Transverse colon (tissue), 4 donors: ENCODE results near the gene PASK. TPM values are rescaled to one million over a fixed set of nuclear protein-coding genes. Genes with fewer than 3 reads are reported as not detected.

ENCODE experiments used
- DNase-seq: peaks from one replicate; pipeline ENCODE4 v3.0.0-alpha.2; 2019
- H3K27ac ChIP-seq, 4 donors: fragments of 200-600 bp; sonication (generic); 2 replicates each; pipeline ENCODE4 v1.5.1; 2016 to 2018; ENCODE audit warnings: inconsistent platforms in 4 of 4
- H3K27me3 ChIP-seq: fragments of 200-600 bp; sonication (generic); 2 replicates; pipeline ENCODE4 v1.5.1; 2017; ENCODE audit warnings: inconsistent platforms
- H3K36me3 ChIP-seq, 4 donors: fragments of 200-600 bp; sonication (generic); 2 replicates each; pipeline ENCODE4 v1.5.1; 2017 to 2019; ENCODE audit warnings: inconsistent platforms in 4 of 4
- H3K4me1 ChIP-seq, 4 donors: fragments of 200-600 bp; sonication (generic); 2 replicates each; pipeline ENCODE4 v1.5.1; 2017 to 2020; ENCODE audit warnings: inconsistent platforms in 4 of 4
- H3K4me3 ChIP-seq, 4 donors: fragments of 200-600 bp; sonication (generic); 1 replicate in 1 of 4; 2 replicates in 3 of 4; pipeline versions ENCODE4 v1.5.1 to v1.6.1; 2017 to 2019; ENCODE audit warnings: inconsistent platforms in 4 of 4
- H3K9me3 ChIP-seq, 2 donors: fragments of 200-600 bp; sonication (generic); 2 replicates each; pipeline ENCODE4 v1.5.1; 2017 to 2019; ENCODE audit warnings: inconsistent platforms in 2 of 2
- EP300 ChIP-seq: sonication (generic); formaldehyde crosslinking; IDR thresholded peaks from one replicate; pipeline ENCODE4 v1.6.1; 2017; ENCODE audit warnings: antibody characterized with exemption, low read depth
- POLR2A ChIP-seq: fragments of 450-650 bp; IDR thresholded peaks from one replicate; pipeline ENCODE4 v1.6.1; 2016; ENCODE audit warnings: antibody characterized with exemption, mild to moderate bottlenecking, moderate library complexity
- POLR2AphosphoS5 ChIP-seq, 3 donors: sonication (generic); formaldehyde crosslinking; IDR thresholded peaks; one replicate each; pipeline ENCODE4 v1.6.1; 2016; ENCODE audit warnings: antibody characterized with exemption in 3 of 3
- WGBS, 2 donors: methylation state at CpG; one replicate each; pipeline ENCODE4 v1.1.5; 2018; ENCODE audit warnings: low coverage in 1 of 2; 5-methylcytosine and 5-hydroxymethylcytosine counted together
- in situ Hi-C, 4 donors: fragments of 200-750 bp; cut with MboI; loops; one replicate each; pipeline versions ENCODE4 v1.15.0 to v1.15.1; 2017; ENCODE audit warnings: low sequenced_read_pairs in 3 of 4, low pct_ligation_motif_present in 1 of 4, low pct_unique_long_range_greater_than_20kb in 1 of 4
- intact Hi-C: fragments of 100-400 bp; cut with DNase I; formaldehyde crosslinking; loops from one replicate; pipeline ENCODE4 v1.15.1; 2023; ENCODE audit warnings: low total_unique reads
- total RNA-seq, 4 donors: library from RNA; depleted of rRNA; stranded (reverse); fragments of >200 nt; gene quantifications; one replicate each; pipeline ENCODE4 v1.1.0, GENCODE V29; 2016
- TF ChIP-seq, protein P1 (sequence below), 5 experiments: fragments of 200-600 bp in 3 of 5; fragments of 450-650 bp in 2 of 5; sonication (generic) in 3 of 5; IDR thresholded peaks; 1 replicate in 2 of 5; 2 replicates in 3 of 5; pipeline ENCODE4 v1.5.1; 2016 to 2017; ENCODE audit warnings: antibody characterized with exemption in 5 of 5, inconsistent platforms in 3 of 5, mild to moderate bottlenecking in 2 of 5, moderate library complexity in 1 of 5

PASK gene
- total RNA-seq, 4 donors from 2014 or later: 7.0 to 35.2 (median 19.1) TPM

DNA sequence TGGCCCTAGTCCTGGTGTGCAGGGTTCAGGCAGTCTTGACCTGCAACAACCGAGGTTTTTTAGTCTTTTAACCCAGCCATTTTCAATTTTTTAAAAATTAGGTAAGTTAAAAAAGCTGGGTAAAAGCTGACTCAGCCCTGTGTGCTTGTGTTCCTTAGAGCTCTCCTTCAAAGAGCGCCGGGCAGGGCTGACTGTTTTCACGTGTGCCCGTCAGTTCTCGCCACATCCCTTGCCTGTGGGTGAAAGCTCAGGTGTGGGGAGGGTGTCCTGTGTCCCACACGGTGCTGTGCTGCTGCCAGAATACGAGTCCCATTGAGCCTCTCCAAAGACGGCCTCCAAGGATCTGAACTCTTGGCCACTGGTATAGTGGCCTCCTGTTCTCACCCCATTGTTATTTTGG is 33.9 kb upstream of the PASK start:
- H3K27me3 ChIP-seq: no peaks in the 10 kb centered on the region
- intact Hi-C loops (no loop called here), in situ Hi-C loops (no loop called here)
- H3K9me3 ChIP-seq: no peaks in the 10 kb centered on the region
- H3K4me3 ChIP-seq: no peak overlapping the region
- H3K36me3 ChIP-seq: peaks cover 0 to 6% (median 2%) of the 10 kb centered on the region in 4 donors
- no peak for DNase-seq
- TF ChIP-seq, protein P1, sequence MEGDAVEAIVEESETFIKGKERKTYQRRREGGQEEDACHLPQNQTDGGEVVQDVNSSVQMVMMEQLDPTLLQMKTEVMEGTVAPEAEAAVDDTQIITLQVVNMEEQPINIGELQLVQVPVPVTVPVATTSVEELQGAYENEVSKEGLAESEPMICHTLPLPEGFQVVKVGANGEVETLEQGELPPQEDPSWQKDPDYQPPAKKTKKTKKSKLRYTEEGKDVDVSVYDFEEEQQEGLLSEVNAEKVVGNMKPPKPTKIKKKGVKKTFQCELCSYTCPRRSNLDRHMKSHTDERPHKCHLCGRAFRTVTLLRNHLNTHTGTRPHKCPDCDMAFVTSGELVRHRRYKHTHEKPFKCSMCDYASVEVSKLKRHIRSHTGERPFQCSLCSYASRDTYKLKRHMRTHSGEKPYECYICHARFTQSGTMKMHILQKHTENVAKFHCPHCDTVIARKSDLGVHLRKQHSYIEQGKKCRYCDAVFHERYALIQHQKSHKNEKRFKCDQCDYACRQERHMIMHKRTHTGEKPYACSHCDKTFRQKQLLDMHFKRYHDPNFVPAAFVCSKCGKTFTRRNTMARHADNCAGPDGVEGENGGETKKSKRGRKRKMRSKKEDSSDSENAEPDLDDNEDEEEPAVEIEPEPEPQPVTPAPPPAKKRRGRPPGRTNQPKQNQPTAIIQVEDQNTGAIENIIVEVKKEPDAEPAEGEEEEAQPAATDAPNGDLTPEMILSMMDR (IDR thresholded peaks at IDR 0.05): no peak
- no peak for TF ChIP-seq EP300
- no peak for TF ChIP-seq POLR2A
- TF ChIP-seq POLR2AphosphoS5 (IDR thresholded peaks at IDR 0.05): no peak
- WGBS, 2 donors: 88 to 96% methylated on average over 5 to 9 of the region's 9 CpGs
- H3K27ac ChIP-seq: no peak overlapping the region
- peaks cover 0 to 3% (median 0%) of the 10 kb centered on the region in 4 donors for H3K4me1 ChIP-seq

DNA sequence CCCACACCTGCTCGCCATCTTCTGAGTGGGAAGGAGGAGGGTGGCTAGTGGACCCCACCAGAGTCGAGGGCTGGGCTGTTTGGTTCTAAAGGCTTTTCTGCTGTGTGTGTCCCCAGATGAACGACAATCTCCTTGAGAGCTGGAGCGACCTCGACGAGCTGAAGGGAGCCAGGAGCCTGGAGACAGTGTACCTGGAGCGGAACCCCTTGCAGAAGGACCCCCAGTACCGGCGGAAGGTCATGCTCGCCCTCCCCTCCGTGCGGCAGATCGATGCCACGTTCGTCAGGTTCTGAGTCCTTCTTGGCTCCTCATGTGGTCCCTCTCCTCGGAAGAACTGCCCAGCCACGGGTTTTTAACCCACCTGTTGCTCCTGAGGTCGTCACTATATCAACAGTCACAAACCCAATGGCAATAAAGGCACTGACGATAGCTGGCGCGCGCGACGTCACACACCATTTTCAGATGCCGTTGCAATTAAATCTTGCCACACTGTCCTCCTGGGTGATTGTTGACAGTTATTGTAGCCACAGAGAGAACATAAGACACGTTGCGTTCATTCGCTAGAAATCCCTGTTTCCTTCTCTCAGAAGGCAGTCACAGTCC is 33.4 kb upstream of the PASK start:
- no peak for DNase-seq
- no peak overlapping the region for H3K4me3 ChIP-seq
- H3K9me3 ChIP-seq: no peaks in the 10 kb centered on the region
- intact Hi-C loops (no loop called here), in situ Hi-C loops (no loop called here)
- 89% methylated on average over 28 of the region's 28 CpGs; no CpG with 5 or more reads in 1 of the 2 donors for WGBS, 2 donors
- no peaks in the 10 kb centered on the region for H3K27me3 ChIP-seq
- peaks cover 0 to 6% (median 2%) of the 10 kb centered on the region in 4 donors for H3K36me3 ChIP-seq
- no peak for TF ChIP-seq EP300
- TF ChIP-seq, protein P1 (IDR thresholded peaks at IDR 0.05): no peak
- TF ChIP-seq POLR2AphosphoS5 (IDR thresholded peaks at IDR 0.05): no peak
- TF ChIP-seq POLR2A: no peak
- no peaks in the 10 kb centered on the region for H3K4me1 ChIP-seq
- no peak overlapping the region for H3K27ac ChIP-seq

DNA sequence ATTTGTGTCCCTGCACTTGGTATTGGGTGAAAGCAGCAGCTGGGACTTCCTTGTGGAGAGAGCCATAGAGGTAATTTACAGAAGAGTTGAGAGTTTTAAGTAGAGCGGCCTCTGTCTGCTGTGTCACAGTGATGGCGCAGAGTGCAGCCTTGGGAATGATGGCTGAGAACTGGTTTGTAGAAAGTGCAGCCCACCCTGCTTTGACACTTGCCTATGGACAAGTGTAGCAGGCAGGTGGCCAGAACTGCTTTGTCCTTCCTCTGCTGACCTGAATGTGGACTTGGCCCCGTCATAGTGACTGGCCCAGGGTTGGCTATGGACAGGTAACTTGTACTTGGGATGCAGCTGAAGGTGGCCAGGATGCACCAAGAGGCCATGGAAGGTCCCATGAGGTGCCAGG is 32.9 kb upstream of the PASK start:
- no peak for DNase-seq
- Histone ChIP-seq H3K27me3 (no peaks in the 10 kb centered on the region), H3K4me3 (no peak overlapping the region), H3K36me3 (peaks cover 0 to 6% (median 2%) of the 10 kb centered on the region in 4 donors), H3K4me1 (no peaks in the 10 kb centered on the region), H3K9me3 (no peaks in the 10 kb centered on the region), H3K27ac (no peak overlapping the region)
- WGBS, 2 donors: 97% methylated on average over 3 of the region's 3 CpGs; no CpG with 5 or more reads in 1 of the 2 donors
- intact Hi-C loops (no loop called here), in situ Hi-C loops (no loop called here)
- TF ChIP-seq POLR2A: no peak
- no peak for TF ChIP-seq POLR2AphosphoS5 (IDR thresholded peaks at IDR 0.05)
- TF ChIP-seq, protein P1 (IDR thresholded peaks at IDR 0.05): no peak
- no peak for TF ChIP-seq EP300

DNA sequence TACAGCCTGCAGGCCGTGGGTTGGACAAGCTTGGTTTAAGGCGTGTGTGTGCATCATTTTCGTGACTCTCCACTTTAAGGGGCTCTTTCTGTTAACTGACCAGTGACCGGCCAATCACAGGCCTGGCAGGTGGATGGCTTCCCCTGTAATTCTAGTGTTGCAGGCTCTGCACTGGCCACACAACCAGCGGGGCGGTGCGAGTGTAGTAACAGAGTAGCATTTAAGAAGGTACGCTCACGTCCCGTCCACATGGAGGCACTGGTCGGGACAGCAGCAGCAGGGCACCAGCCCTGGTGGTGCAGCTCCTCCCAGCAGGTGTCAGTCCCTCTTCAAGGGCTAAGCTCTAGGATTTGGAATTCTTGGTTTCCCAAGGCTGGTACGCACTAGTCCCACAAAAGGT is 31.2 kb upstream of the PASK start:
- Histone ChIP-seq H3K9me3 (no peaks in the 10 kb centered on the region), H3K27ac (no peak overlapping the region), H3K27me3 (no peaks in the 10 kb centered on the region), H3K4me1 (no peaks in the 10 kb centered on the region), H3K4me3 (no peak overlapping the region), H3K36me3 (peaks cover 0 to 19% (median 2%) of the 10 kb centered on the region in 4 donors)
- TF ChIP-seq, protein P1 (IDR thresholded peaks at IDR 0.05): no peak
- TF ChIP-seq EP300: no peak
- TF ChIP-seq POLR2A: no peak
- TF ChIP-seq POLR2AphosphoS5 (IDR thresholded peaks at IDR 0.05): no peak
- in situ Hi-C loops (no loop called here), intact Hi-C loops (no loop called here)
- 85 to 90% methylated on average over 4 to 12 of the region's 12 CpGs for WGBS, 2 donors
- no peak for DNase-seq
